Neuron (in vitro differentiated cells): ENCODE data around the gene STUM.

Experiments
- H2AFZ ChIP-seq: one replicate; pipeline ENCODE4 v1.6.1; 2013; ENCODE audit warnings: low read depth, mild to moderate bottlenecking, inconsistent platforms, low read length, moderate library complexity
- H3K27me3 ChIP-seq: one replicate; pipeline ENCODE4 v1.6.1; 2013; ENCODE audit warnings: low read length; ENCODE audit not compliant: insufficient read depth
- H3K36me3 ChIP-seq: one replicate; pipeline ENCODE4 v1.6.1; 2013; ENCODE audit warnings: low read length; ENCODE audit not compliant: insufficient read depth
- H3K4me1 ChIP-seq: one replicate; pipeline ENCODE4 v1.6.1; 2013; ENCODE audit warnings: low read length; ENCODE audit not compliant: insufficient read depth
- H3K4me3 ChIP-seq: 2 replicates; pipeline ENCODE4 v1.5.1; 2013; ENCODE audit warnings: mild to moderate bottlenecking, low read length, moderate library complexity
- H3K9me3 ChIP-seq: one replicate; pipeline ENCODE4 v1.6.1; 2013; ENCODE audit warnings: low read length

Gene STUM

DNA sequence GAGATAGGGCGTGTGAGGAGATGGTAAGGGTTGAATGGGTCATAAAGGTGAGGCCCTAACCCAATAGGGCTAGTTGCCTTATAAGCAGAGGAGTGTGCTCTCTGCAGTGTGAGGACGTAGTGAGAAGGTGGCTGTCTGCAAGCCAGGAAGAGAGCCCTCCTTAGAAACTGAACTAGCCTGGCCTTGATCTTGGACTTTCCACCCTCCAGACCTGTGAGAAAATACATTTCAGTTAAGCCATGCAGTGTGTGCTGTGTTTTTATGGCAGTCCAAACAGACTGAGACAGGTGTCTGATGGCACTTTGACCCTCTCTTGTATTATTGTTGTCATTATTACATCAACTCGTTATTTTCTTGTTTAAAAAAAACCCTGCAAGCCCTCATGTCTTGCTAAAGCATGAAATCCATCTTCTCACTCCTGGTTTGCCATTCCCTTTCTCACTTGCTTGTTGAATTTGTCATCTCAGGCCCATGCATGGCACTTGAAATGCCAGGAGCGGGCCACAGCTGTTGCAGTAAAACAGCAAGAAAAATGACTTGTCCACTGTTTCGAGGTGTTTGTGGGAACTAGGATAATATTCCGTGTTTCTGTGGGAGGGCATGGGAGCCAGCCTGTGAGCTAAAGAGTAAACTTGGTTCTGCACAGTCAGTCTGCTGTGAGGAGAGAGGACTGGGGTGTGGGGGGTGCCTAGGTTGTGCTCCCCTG is 78.6 kb downstream of the STUM start:
- Histone ChIP-seq H3K4me1 (no peaks in the 10 kb centered on the region), H2AFZ (no peak overlapping the region), H3K27me3 (no peaks in the 10 kb centered on the region), H3K4me3 (no peak overlapping the region), H3K36me3 (no peaks in the 10 kb centered on the region), H3K9me3 (peaks cover 3% of the 10 kb centered on the region)

DNA sequence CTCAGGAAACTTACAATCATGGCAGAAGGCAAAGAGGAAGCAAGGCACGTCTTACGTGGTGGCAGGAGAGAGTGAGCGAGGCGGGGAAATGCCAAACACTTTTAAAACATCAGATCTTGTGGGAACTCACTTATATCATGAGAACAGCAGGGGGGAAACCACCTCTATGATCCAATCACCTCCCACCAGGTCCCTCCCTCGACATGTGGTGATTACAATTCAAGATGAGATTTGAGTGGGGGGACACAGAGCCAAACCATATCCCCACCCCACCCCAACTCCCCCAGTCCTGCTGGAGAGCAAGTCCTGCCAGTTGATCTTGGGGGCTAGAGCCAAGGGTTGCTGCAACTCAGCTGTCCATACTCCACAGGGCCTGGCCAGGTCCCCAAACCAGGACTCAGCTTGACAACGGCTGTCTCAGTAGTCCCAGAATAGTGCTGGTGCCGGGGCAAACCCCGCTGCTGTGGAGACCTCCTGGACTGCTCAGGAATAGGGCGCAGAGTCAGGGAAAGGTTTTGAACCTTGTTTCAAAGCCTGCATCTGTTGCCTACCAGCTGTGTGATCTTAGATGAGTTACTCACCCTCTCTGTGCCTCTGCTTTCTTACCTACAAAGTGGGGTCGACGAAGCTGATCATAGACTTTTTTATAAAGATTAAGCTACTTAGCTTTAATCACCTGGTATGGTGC is 79.5 kb downstream of the STUM start:
- no peaks in the 10 kb centered on the region for H3K27me3 ChIP-seq
- H3K36me3 ChIP-seq, result no peaks in the 10 kb centered on the region
- no peak overlapping the region for H2AFZ ChIP-seq

DNA sequence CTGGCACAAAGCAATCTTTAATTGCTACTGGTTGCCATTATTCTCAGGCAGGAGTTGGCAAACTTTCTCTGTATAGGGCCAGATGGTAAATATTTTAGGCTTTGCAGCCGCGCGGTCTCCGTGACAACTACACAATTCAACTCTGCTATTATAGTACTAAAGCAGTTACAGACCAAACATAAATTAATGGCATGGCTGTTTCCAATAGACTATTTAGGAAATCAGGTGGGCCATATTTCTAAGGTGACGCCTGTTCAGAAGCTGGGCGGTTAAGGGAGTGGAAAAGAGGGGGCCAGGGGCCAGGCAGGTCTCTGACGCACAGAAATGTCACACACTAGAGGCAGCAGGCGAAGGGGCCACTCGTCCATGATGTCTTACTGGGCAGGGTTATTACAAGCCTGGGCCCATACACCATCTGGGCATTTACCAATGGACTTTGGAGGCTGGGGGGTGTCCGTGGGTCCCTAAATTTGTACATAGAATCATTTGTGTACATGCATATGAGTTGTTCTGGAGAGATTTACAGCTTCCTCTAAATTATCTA is 80.1 kb downstream of the STUM start:
- peaks cover 3% of the 10 kb centered on the region for H3K9me3 ChIP-seq
- no peak overlapping the region for H3K4me3 ChIP-seq
- H2AFZ ChIP-seq, result no peak overlapping the region
- no peaks in the 10 kb centered on the region for H3K4me1 ChIP-seq
- no peaks in the 10 kb centered on the region for H3K36me3 ChIP-seq
- no peaks in the 10 kb centered on the region for H3K27me3 ChIP-seq

More for the DNA sequence above, 79.5 kb downstream of the STUM start:
- no peak overlapping the region for H3K4me3 ChIP-seq
- H3K4me1 ChIP-seq, result no peaks in the 10 kb centered on the region
- H3K9me3 ChIP-seq, result peaks cover 3% of the 10 kb centered on the region

DNA sequence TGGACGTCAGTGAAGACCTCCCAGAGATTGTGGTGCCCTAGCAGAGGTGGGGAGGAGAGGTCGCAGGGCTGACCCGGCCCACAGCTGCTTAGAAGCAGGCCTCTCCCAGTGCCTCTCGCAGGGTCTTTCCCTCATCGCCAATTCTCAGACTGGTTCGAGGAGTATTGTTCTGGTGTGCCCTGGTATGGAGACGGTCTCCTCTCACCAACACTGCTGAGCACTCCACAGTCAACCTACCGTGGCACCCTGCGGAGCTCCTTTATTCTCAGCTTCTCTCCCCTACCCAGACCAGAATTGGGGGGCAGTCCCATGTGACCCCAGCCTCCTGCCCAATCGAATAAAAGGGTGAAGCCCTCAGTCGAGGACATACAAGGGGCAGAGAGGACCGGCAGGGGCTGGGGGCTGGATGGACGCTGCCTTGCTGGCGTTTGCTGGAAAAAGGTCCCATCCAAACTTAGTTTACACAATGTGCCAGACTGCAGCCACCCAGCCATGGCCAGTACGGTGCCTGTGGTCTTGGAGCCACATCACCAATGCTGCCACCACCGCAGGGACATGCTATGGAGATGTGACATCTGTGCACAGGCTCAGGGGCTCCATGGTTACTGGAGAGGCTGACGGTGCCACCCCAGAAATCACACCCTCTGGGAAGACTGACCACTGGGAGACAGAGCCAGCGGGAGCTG is 80.8 kb downstream of the STUM start:
- no peaks in the 10 kb centered on the region for H3K36me3 ChIP-seq
- H3K4me3 ChIP-seq, result no peak overlapping the region
- H3K4me1 ChIP-seq, result no peaks in the 10 kb centered on the region
- peaks cover 3% of the 10 kb centered on the region for H3K9me3 ChIP-seq
- no peaks in the 10 kb centered on the region for H3K27me3 ChIP-seq
- no peak overlapping the region for H2AFZ ChIP-seq

DNA sequence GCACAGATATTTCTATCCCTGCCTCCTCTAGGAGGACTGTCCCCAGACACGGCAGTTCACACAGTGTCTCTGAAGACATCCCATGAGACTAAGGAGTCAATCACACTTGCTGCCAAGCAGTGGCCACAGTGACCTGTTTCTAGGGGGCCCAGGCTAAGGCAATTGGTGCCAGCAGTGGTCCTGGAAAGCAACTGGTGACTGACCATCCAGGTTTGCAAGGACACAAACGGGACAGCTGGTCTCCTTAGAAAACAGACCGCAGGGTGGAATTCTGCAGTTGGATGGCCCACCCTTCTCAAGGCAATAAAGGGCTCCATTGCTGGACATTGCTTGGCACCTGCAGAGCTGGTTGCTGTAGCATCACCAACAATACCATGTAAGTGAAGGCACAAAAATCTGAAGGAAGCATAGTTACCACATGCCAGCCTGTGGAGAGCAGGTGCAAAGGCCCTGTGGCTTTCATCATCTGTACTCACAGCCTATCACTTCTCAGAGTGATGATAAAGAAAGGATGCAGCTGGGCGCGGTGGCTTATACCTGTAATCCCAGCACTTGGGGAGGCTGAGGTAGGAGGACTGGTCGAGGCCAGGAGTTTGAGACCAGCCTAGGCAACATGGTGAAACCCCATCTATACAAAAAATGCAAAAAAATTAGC is 81.5 kb downstream of the STUM start:
- Histone ChIP-seq H3K36me3 (no peaks in the 10 kb centered on the region), H3K4me1 (no peaks in the 10 kb centered on the region), H3K27me3 (no peaks in the 10 kb centered on the region), H2AFZ (no peak overlapping the region), H3K9me3 (peaks cover 3% of the 10 kb centered on the region), H3K4me3 (no peak overlapping the region)

DNA sequence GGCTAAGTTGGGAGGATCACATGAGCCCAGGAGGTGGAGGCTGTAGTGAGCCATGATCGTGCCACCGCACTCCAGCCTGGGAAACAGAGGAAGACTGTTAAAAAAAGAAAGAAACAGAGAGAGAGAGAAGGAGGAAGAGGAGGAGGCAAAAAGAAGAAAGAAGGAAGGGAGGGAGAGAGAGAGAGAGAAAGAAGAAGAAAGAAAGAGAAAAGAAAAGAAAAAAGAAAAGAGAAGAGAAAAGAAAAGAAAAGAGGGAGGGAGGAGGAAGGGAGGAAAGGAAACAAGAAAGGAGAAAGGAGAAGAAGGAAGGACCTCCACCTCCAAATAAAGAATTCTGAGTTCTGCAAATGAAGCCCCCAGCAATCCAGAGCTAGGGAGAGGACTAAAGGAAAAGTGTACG is 82.0 kb downstream of the STUM start:
- Histone ChIP-seq H3K9me3 (peaks cover 3% of the 10 kb centered on the region), H2AFZ (no peak overlapping the region), H3K4me3 (no peak overlapping the region), H3K36me3 (no peaks in the 10 kb centered on the region), H3K4me1 (no peaks in the 10 kb centered on the region), H3K27me3 (no peaks in the 10 kb centered on the region)

DNA sequence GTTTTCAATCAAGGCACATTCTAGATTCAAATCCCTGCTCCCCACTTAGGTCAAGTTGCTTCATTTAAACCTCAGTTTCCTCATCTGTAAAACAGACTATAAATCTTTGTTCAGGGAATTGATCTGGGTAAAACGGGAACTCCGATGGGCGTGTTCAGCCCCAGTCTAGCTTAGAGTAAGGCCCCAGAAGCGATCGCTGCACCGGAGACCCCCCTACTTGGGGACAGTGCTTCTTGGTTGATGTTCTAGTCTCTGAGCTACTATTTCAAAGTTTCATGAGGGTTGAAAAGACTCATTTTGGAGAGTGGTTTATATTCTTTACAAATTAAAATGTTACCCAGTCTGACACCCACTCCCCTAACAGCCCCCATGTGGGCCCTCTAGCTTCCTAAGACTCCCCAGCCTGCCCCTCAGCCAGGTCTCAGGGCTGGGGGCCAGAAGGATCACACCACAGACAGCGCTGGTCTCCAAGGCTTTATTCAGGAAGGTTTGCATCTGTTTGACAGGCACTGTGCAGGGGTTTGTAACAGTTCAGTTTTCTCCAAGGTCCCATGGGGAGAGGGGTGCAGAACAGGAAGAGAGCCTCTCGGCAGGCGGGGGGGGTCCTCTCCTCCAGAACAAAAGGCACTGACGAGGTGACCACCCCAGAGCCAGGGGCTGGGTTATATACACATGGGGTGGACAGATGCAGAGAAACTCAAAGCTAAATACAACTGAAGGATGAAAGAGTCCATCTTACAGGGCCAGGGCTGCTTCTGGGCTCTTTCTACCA is 82.9 kb downstream of the STUM start:
- peaks cover 3% of the 10 kb centered on the region for H3K9me3 ChIP-seq
- H3K27me3 ChIP-seq, result no peaks in the 10 kb centered on the region
- H3K4me1 ChIP-seq, result no peaks in the 10 kb centered on the region
- H3K4me3 ChIP-seq, result no peak overlapping the region
- H3K36me3 ChIP-seq, result no peaks in the 10 kb centered on the region
- H2AFZ ChIP-seq, result no peak overlapping the region

DNA sequence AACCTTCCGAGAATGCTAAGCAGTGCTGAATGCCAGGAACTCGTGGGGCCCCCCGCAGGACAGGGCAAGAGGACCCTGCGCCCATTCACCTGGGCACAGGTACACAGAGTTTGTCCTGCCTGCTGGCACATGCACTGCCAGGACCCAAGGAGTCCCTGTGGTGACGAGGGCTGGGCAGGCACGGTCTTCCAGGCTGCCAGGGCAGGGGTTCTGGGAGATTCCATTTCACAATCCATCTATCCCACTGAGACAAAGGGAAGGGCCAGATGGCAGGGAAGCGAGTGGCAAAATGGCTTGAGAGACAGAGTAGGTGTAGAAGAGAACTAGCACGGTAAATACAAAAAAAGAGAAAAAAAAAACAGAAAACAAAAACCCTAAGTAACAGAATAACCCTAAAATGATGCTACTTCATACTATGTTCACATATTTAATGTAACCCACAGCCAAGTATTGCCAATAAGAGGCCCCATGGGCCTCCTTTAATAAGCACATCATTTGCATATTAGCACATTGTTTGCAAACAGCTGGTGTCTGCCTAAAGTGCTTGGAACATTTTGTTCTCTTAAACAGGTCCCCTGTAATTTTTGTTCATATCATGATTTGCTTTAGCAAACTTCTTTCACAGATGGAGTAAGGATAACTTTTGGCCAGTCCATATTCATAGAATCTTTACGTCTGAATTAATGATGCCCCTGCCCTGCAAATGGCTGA is 83.8 kb downstream of the STUM start:
- no peaks in the 10 kb centered on the region for H3K9me3 ChIP-seq
- H3K4me1 ChIP-seq, result no peaks in the 10 kb centered on the region
- no peak overlapping the region for H2AFZ ChIP-seq
- H3K36me3 ChIP-seq, result no peaks in the 10 kb centered on the region
- H3K4me3 ChIP-seq, result no peak overlapping the region
- no peaks in the 10 kb centered on the region for H3K27me3 ChIP-seq

DNA sequence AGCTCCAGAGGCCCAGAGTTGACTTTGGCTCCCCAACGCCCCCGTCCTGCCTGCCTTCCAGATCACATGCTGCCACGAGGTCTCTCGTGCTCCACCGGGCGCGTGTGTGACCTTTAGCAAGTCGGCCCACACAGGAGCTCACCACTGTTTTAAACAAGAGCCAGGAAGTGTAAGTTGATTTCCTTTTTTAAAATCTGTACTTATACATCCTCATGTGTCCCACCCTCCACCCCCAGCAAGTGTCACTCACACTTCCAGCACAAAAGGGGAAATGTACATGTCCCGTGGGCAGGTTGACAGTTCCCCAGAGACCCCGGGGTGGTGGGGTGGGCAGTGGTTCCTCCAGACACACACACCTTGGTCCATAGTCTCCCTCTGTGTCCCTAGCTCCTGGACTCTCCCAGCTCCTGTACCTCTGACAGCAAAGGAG is 84.4 kb downstream of the STUM start:
- Histone ChIP-seq H3K4me1 (no peaks in the 10 kb centered on the region), H3K9me3 (no peaks in the 10 kb centered on the region), H3K4me3 (no peak overlapping the region), H3K27me3 (no peaks in the 10 kb centered on the region), H2AFZ (no peak overlapping the region), H3K36me3 (no peaks in the 10 kb centered on the region)

DNA sequence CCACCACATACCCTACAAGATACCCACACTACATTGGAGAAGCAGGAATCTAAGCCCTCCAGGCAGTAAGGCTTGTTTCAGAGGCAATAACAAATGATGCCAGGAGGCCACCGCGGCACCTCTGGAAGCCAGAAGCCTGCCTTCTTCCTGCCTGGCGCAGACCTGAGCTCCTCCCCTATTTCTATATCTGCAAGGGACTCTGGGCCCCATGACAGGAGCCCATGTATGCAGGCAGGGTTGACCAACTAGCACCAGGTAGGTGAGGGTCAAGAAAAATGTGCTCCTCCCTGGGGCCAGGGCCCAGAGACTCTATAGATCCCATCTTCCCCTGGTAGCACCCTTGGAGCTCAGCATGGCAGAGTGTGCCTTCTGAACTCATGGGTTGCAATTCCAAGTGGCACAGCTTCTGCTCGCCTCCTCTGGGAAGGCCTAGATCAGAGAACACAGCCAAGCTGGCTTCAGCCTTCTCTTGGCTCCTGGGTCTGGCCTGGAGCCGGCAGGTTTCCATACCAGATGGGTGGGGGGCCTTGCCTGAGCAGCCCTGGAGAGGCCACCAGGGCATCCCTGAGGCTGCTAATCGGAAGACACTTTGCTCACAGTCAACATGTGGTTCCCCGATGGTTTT is 85.1 kb downstream of the STUM start:
- Histone ChIP-seq H3K9me3 (no peaks in the 10 kb centered on the region), H3K4me1 (no peaks in the 10 kb centered on the region), H2AFZ (no peak overlapping the region), H3K4me3 (no peak overlapping the region), H3K27me3 (no peaks in the 10 kb centered on the region), H3K36me3 (no peaks in the 10 kb centered on the region)

DNA sequence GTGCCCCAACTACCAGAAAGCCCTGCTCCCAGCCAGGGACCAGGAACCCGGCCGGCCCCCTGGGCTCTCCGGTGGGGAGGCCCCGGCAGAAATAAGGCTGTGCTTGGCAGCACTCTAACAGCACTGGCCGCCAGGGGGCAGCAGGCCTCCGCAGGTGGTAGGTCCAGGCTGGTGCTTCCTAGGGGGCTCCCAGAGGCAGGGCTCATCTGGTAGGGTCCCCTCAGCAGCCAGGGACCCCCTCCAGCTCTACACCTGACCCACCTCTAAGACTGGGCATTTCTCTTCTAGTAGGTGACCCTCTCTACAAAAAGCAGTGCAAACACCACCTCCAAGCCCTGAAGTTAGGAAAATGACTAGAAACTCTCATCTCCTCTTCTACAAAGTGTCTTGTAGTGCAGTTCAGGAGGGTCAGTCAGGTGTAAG is 85.6 kb downstream of the STUM start:
- no peaks in the 10 kb centered on the region for H3K4me1 ChIP-seq
- H3K27me3 ChIP-seq, result no peaks in the 10 kb centered on the region
- H3K36me3 ChIP-seq, result no peaks in the 10 kb centered on the region
- H2AFZ ChIP-seq, result no peak overlapping the region
- no peak overlapping the region for H3K4me3 ChIP-seq
- H3K9me3 ChIP-seq, result no peaks in the 10 kb centered on the region
